Right forelimb (tissue), 1 donor: ENCODE measurements around the gene MRPL20.
A peak's percentile ranks its signal among the peaks of the same experiment; 100 is the strongest.
"Not testable (repeated sequence)": the region's sequence is repeated elsewhere in the genome, so short reads cannot be mapped to it uniquely, and the experiment has no call there.

Experiments used
- DNase-seq: peaks from one replicate; pipeline ENCODE4 v3.0.0-alpha.2; 2018

MRPL20 gene

GRCh38 chr1:1380860-1381259 is 26.2 kb downstream of the MRPL20 start:
- DNase-seq: no peak

- DNase-seq: no peak
These were observed 29.4 kb downstream of the MRPL20 start for GRCh38 chr1:1377540-1378205.

GRCh38 chr1:1376551-1377226 is 30.4 kb downstream of the MRPL20 start:
- no peak for DNase-seq

GRCh38 chr1:1374929-1375662 is 32.0 kb downstream of the MRPL20 start, which contains the start of gene AURKAIP1:
AURKAIP1 (minus strand) TSS chr1:1375207; CDS start chr1:1374756, 451 bp downstream.
- DNase-seq: peak; percentile 98

GRCh38 chr1:1374589-1374928 is 32.5 kb downstream of the MRPL20 start:
- no peak for DNase-seq

GRCh38 chr1:1373815-1374588 is 33.1 kb downstream of the MRPL20 start:
- DNase-seq: no peak

- no peak for DNase-seq
These were observed 33.9 kb downstream of the MRPL20 start for GRCh38 chr1:1373051-1373814.

- peak; percentile 85 for DNase-seq
These were observed 35.1 kb downstream of the MRPL20 start for GRCh38 chr1:1371746-1372711.

- no peak for DNase-seq
These were observed 35.7 kb downstream of the MRPL20 start for GRCh38 chr1:1371364-1371745.

- no peak for DNase-seq
These were observed 36.3 kb downstream of the MRPL20 start for GRCh38 chr1:1370771-1371300.

GRCh38 chr1:1370094-1370493 is 37.0 kb downstream of the MRPL20 start:
- DNase-seq: not testable (repeated sequence)

- no peak for DNase-seq
These were observed 39.8 kb downstream of the MRPL20 start for GRCh38 chr1:1367315-1367714.

- DNase-seq: no peak
These were observed 40.4 kb downstream of the MRPL20 start for GRCh38 chr1:1366699-1367066.

GRCh38 chr1:1365875-1366698 is 41.0 kb downstream of the MRPL20 start:
- no peak for DNase-seq

GRCh38 chr1:1364266-1364665 is 42.8 kb downstream of the MRPL20 start:
- no peak for DNase-seq

GRCh38 chr1:1361982-1362423 is 45.1 kb downstream of the MRPL20 start:
- peak; percentile 77 for DNase-seq

GRCh38 chr1:1361233-1361981 is 45.7 kb downstream of the MRPL20 start:
- DNase-seq: no peak

GRCh38 chr1:1360506-1361169 is 46.5 kb downstream of the MRPL20 start:
- DNase-seq: peak; percentile 75
